Measurements from ENCODE around the gene CYB5R3. TPM values are rescaled to one million over a fixed set of nuclear protein-coding genes. Genes with fewer than 3 reads are reported as not detected.

Gene CYB5R3
- total RNA-seq, 1 experiment from 2014 or later = 106 TPM

- no peaks in the 10 kb centered on the region for H3K4me1 ChIP-seq (replicated peaks; ENCODE audit: insufficient read depth)
- no TSS peak for BruUV-seq (replicated peaks)
- no peaks in the 10 kb centered on the region for H3K27me3 ChIP-seq (ENCODE audit: insufficient read depth, low read depth)
- H3K9me2 ChIP-seq (ENCODE audit: insufficient read depth) = no peaks in the 10 kb centered on the region
- DNase-seq = no peak
- no peaks in the 10 kb centered on the region for H4K20me1 ChIP-seq (ENCODE audit: insufficient read depth)
- intact Hi-C loops (cut with micrococcal nuclease; ENCODE audit: unreplicated experiment) = no loop called here
- H3K79me2 ChIP-seq (ENCODE audit: low read depth) = no peaks in the 10 kb centered on the region
- no peak overlapping the region for H2AFZ ChIP-seq
- peaks cover 7% of the 10 kb centered on the region for H3F3A ChIP-seq (ENCODE audit: insufficient read depth, low read depth)
- no peak overlapping the region for H3K4me3 ChIP-seq
- CTCF ChIA-PET = no interaction called here
- no peaks in the 10 kb centered on the region for H3K9me3 ChIP-seq (ENCODE audit: insufficient read depth, low read depth)
- no peak for TF ChIP-seq EZH2 (IDR thresholded peaks at IDR 0.05; ENCODE audit: low read depth)
- no peak for TF ChIP-seq CTCF (conservative IDR thresholded peaks at IDR 0.05)
- H3K27ac ChIP-seq = no peak overlapping the region
- POLR2A ChIA-PET (ENCODE audit: unreplicated experiment) = no interaction called here
- no peak overlapping the region for H3K4me2 ChIP-seq
- H3K36me3 ChIP-seq (ENCODE audit: low read depth) = 0 out of 2 replicates have a peak, but pooled peaks cover 10% of the 10 kb centered on the region
Measured at GRCh38 chr22:42624551-42625106, 24.6 kb downstream of the CYB5R3 start.

- Histone ChIP-seq H2AFZ (no peak overlapping the region), H3K4me1 (replicated peaks; ENCODE audit: insufficient read depth) (no peaks in the 10 kb centered on the region), H3K9me3 (ENCODE audit: insufficient read depth, low read depth) (no peaks in the 10 kb centered on the region), H3K27me3 (ENCODE audit: insufficient read depth, low read depth) (no peaks in the 10 kb centered on the region), H3K4me3 (no peak overlapping the region), H3K79me2 (ENCODE audit: low read depth) (no peaks in the 10 kb centered on the region), H4K20me1 (ENCODE audit: insufficient read depth) (no peaks in the 10 kb centered on the region), H3K27ac (no peak overlapping the region), H3K4me2 (no peak overlapping the region), H3F3A (ENCODE audit: insufficient read depth, low read depth) (peaks cover 7% of the 10 kb centered on the region), H3K36me3 (ENCODE audit: low read depth) (0 out of 2 replicates have a peak, but pooled peaks cover 10% of the 10 kb centered on the region), H3K9me2 (ENCODE audit: insufficient read depth) (no peaks in the 10 kb centered on the region)
- no peak for DNase-seq
- BruUV-seq (replicated peaks) = no TSS peak
- no peak for TF ChIP-seq EZH2 (IDR thresholded peaks at IDR 0.05; ENCODE audit: low read depth)
- no peak for TF ChIP-seq CTCF (conservative IDR thresholded peaks at IDR 0.05)
- intact Hi-C loops (cut with micrococcal nuclease; ENCODE audit: unreplicated experiment) = no loop called here
- POLR2A ChIA-PET (ENCODE audit: unreplicated experiment) = no interaction called here
- CTCF ChIA-PET = interaction anchor here (0.5 kb wide), 1 partner anchor 91 kb away, joined by 7 read pairs; no protein-coding TSS in a partner anchor
Measured at GRCh38 chr22:42623756-42624441, 25.3 kb downstream of the CYB5R3 start.

DNA sequence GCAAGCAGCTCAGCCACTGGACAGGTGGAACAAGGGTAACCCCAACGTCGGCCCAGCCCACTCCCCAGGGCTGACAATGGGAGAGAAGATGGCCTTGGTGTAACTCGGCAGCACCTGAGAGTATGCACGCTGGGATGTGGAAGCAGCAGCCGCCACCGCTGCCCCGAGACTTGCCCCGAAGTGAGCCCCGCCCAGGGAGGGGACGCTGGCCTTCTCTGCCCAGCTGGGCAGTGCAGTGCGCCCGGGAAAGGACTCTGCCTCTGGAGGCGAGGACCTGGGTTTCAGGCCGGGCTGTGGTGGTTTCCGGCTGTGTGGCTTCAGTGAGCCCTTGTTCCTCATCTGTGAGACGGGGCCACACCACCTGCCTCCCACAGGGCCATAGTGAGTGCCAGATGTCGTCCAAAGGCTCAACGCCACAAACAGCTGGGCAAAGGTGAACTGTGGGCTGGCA is 25.9 kb downstream of the CYB5R3 start:
- CTCF ChIA-PET = interaction anchor here (0.5 kb wide), 1 partner anchor 91 kb away, joined by 7 read pairs; no protein-coding TSS in a partner anchor

More for the DNA sequence above, 25.9 kb downstream of the CYB5R3 start:
- Histone ChIP-seq H4K20me1 (ENCODE audit: insufficient read depth) (no peaks in the 10 kb centered on the region), H3K27me3 (ENCODE audit: insufficient read depth, low read depth) (no peaks in the 10 kb centered on the region), H3K27ac (no peak overlapping the region), H2AFZ (no peak overlapping the region), H3F3A (ENCODE audit: insufficient read depth, low read depth) (peaks cover 7% of the 10 kb centered on the region), H3K9me2 (ENCODE audit: insufficient read depth) (no peaks in the 10 kb centered on the region), H3K9me3 (ENCODE audit: insufficient read depth, low read depth) (no peaks in the 10 kb centered on the region), H3K4me2 (no peak overlapping the region), H3K36me3 (ENCODE audit: low read depth) (0 out of 2 replicates have a peak, but pooled peaks cover 10% of the 10 kb centered on the region), H3K4me3 (no peak overlapping the region), H3K4me1 (replicated peaks; ENCODE audit: insufficient read depth) (no peaks in the 10 kb centered on the region), H3K79me2 (ENCODE audit: low read depth) (no peaks in the 10 kb centered on the region)
- DNase-seq = no peak
- intact Hi-C loops (cut with micrococcal nuclease; ENCODE audit: unreplicated experiment) = no loop called here
- POLR2A ChIA-PET (ENCODE audit: unreplicated experiment) = interaction anchor here (0.6 kb wide), 1 partner anchor 244 kb away, joined by 5 read pairs; no protein-coding TSS in a partner anchor
- TF ChIP-seq EZH2 (IDR thresholded peaks at IDR 0.05; ENCODE audit: low read depth) = no peak
- no TSS peak for BruUV-seq (replicated peaks)

Data from PC-9 (cell line).